Effector memory CD8-positive, alpha-beta T cell (primary cell): ENCODE results near the gene NCOA5.

ENCODE experiments used
- ATAC-seq: fragments of 150-1000 bp; cut with Tn5 transposase; replicated peaks from 2 replicates; pipeline ENCODE4 v1.10.0; 2021; ENCODE audit warnings: mild to moderate bottlenecking, moderate library complexity
- DNase-seq, 3 experiments: peaks; one replicate each; pipeline ENCODE4 v3.0.0; 2021
- H3K27ac Mint-ChIP-seq, 2 donors: one replicate each; pipeline ENCODE4 v1.8.0; 2022; ENCODE audit warnings: mild to moderate bottlenecking in 2 of 2, mixed read lengths in 2 of 2, moderate library complexity in 2 of 2
- H3K27me3 Mint-ChIP-seq, 2 donors: one replicate each; pipeline ENCODE4 v1.8.0; 2022; ENCODE audit warnings: mixed read lengths in 2 of 2
- H3K36me3 Mint-ChIP-seq: one replicate; pipeline ENCODE4 v1.8.0; 2022; ENCODE audit warnings: mild to moderate bottlenecking, moderate library complexity, mixed read lengths; ENCODE audit not compliant: insufficient read depth
- H3K4me1 Mint-ChIP-seq, 2 donors: one replicate each; pipeline ENCODE4 v1.8.0; 2022; ENCODE audit warnings: low read depth in 2 of 2, mixed read lengths in 2 of 2
- H3K4me3 Mint-ChIP-seq, 2 donors: one replicate each; pipeline ENCODE4 v1.8.0; 2022; ENCODE audit warnings: mild to moderate bottlenecking in 2 of 2, mixed read lengths in 2 of 2, moderate library complexity in 2 of 2
- H3K9me3 Mint-ChIP-seq, 2 donors: one replicate each; pipeline ENCODE4 v1.8.0; 2022; ENCODE audit warnings: mixed read lengths in 2 of 2

NCOA5 gene

DNA sequence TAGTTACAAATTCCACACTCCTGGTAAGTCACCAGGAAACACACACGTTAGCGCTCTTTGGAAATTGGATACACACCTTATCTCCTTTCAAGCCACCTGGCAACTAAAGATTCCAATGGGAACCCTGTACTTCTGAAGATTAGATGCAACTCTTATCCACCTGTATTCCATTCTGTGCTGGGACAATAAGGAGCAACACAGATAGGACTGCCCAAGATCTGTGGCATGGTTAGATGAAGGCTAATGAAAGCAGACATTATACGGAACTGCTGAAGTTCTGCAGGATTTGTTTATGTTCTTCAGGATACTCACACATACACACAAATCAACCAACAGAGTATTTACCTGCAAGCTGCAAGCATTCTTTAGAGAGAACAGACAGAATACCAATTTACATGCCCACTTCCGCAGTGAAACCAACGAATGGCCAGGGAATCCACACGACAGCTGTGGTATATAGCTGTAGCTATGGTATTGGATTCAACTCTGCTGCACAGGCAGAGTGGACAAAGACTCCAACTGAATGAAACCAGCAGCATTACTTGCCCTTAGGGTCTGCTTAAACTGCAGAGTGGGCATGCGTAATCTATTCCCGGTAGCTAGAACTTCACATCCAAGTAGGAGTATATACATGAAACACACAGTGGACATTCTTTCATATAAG is 12.0 kb downstream of the NCOA5 start:
- H3K4me1 Mint-ChIP-seq: peaks cover 10 to 31% of the 10 kb centered on the region in 2 donors
- DNase-seq: no peak
- H3K4me3 Mint-ChIP-seq: no peak overlapping the region
- peaks cover 14% of the 10 kb centered on the region for H3K36me3 Mint-ChIP-seq
- H3K9me3 Mint-ChIP-seq: no peaks in the 10 kb centered on the region
- H3K27ac Mint-ChIP-seq: peak overlapping the region in 1 of 2 donors; percentile 25
- ATAC-seq: no peak
- H3K27me3 Mint-ChIP-seq: no peaks in the 10 kb centered on the region

DNA sequence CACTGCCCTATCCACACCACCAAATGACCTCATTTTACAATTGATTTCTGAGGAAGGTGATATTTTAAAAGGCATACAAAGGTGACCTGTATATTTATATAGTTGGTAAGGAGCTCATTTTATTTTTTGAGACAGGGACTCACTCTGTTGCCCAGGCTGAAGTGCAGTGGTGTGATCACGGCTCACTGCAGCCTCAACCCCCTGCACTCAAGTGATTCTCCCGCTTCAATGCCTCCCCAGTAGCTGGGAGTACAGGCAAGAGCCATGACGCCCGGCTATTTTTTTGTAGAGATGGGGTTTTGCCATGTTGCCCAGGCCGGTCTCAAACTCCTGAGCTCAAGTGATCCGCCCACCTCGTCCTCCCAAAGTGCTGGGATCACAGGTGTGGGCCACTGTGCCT is 13.0 kb downstream of the NCOA5 start:
- Mint-ChIP-seq H3K27me3 (no peaks in the 10 kb centered on the region), H3K4me1 (peaks cover 8 to 24% of the 10 kb centered on the region in 2 donors), H3K9me3 (no peaks in the 10 kb centered on the region), H3K4me3 (no peak overlapping the region), H3K27ac (no peak overlapping the region), H3K36me3 (peaks cover 13% of the 10 kb centered on the region)
- no peak for DNase-seq
- no peak for ATAC-seq

DNA sequence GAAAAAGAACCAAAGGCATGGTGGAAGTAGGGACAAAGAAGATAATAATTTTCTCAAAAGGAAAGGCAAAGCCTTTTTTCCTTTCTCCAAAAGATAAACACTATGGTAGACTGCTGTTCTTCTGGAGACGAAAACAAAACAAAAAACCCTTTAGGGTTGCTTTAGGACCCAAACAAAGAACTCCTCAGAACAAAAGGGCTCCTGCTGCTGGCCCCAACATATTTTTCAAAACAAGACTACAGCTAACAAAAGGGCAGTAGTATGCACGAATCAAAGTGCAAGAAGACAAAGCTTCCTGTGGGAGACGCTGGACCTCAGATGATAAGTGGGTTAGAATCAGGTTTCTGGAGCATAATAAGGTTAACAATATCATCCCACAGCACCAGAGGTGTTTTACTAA is 15.8 kb downstream of the NCOA5 start:
- no peaks in the 10 kb centered on the region for H3K9me3 Mint-ChIP-seq

DNA sequence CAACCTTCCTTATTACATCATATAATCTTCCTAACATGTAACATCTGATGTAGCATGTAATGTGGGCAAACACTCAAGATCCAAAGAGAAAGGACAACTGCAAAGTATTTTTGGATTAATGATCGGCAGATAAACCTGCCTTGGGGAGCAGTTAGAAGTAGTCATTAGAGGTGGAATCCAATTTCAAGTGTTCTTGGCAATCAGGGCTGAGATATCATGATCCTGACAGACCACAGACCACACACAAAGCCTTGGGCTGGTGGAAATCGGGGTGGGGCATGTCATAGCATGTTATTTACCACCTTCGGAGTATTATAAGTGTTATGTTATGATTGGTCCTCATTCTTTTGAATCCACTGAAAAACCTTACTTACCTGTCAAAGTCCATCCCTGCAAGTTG is 16.3 kb downstream of the NCOA5 start:
- peak overlapping the region in 1 of 2 donors; percentile 71 for H3K27ac Mint-ChIP-seq
- H3K27me3 Mint-ChIP-seq: no peaks in the 10 kb centered on the region
- H3K4me1 Mint-ChIP-seq: peaks cover 3 to 19% of the 10 kb centered on the region in 2 donors
- DNase-seq (no peak), ATAC-seq (no peak)
- H3K4me3 Mint-ChIP-seq: no peak overlapping the region
- H3K9me3 Mint-ChIP-seq: no peaks in the 10 kb centered on the region
- H3K36me3 Mint-ChIP-seq: peaks cover 14% of the 10 kb centered on the region

More for the DNA sequence above, 15.8 kb downstream of the NCOA5 start:
- Mint-ChIP-seq H3K27me3 (no peaks in the 10 kb centered on the region), H3K4me1 (peaks cover 3 to 18% of the 10 kb centered on the region in 2 donors), H3K36me3 (peaks cover 13% of the 10 kb centered on the region), H3K27ac (peak overlapping the region in 1 of 2 donors; percentile 71), H3K4me3 (no peak overlapping the region)
- no peak for DNase-seq
- no peak for ATAC-seq

DNA sequence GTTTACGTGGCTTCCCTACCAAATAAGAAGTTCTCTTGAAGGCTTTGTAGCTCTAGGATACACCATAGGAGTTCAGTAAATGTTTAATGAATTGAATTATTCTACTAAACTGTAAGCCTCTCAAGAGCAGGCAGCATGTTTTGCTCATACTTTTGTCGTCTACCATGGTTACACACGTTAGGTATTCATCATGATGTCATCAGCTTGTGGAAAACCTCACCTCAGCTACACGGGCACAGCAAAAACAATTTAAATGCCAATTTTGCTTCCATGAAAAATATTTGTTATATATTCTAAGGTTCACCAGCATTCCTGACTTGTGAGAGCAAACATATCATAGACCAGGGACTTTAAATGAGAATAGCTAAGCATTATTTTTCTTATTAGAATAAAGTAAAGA is 16.7 kb downstream of the NCOA5 start:
- H3K27me3 Mint-ChIP-seq: no peaks in the 10 kb centered on the region
- no peaks in the 10 kb centered on the region for H3K9me3 Mint-ChIP-seq
- no peak for DNase-seq

DNA sequence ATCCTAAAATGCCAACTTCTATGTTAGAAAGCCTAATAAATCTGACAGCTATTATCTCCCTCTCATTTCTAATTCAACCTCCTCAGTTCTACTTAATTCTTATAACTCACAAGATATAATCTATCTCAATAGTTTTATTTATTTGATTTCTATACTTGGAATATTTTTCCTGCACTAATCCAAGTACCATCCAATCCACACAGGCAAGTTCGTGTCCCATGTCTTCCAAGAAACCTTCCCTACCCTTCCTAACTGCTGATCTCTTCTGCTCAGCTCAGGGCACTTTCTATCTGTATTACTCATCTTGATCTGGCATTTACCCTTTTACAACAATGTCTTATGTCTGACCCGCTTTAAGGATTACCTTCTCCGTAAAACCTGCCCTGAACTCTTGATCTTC is 18.2 kb downstream of the NCOA5 start:
- H3K4me3 Mint-ChIP-seq: no peak overlapping the region
- DNase-seq (no peak), ATAC-seq (no peak)
- H3K27ac Mint-ChIP-seq: no peak overlapping the region
- no peaks in the 10 kb centered on the region for H3K27me3 Mint-ChIP-seq
- peaks cover 3 to 14% of the 10 kb centered on the region in 2 donors for H3K4me1 Mint-ChIP-seq
- no peaks in the 10 kb centered on the region for H3K9me3 Mint-ChIP-seq
- peaks cover 28% of the 10 kb centered on the region for H3K36me3 Mint-ChIP-seq

More for the DNA sequence above, 16.7 kb downstream of the NCOA5 start:
- no peak overlapping the region for H3K27ac Mint-ChIP-seq
- ATAC-seq: no peak
- H3K4me1 Mint-ChIP-seq: peaks cover 3 to 19% of the 10 kb centered on the region in 2 donors
- H3K4me3 Mint-ChIP-seq: no peak overlapping the region
- H3K36me3 Mint-ChIP-seq: peaks cover 15% of the 10 kb centered on the region

DNA sequence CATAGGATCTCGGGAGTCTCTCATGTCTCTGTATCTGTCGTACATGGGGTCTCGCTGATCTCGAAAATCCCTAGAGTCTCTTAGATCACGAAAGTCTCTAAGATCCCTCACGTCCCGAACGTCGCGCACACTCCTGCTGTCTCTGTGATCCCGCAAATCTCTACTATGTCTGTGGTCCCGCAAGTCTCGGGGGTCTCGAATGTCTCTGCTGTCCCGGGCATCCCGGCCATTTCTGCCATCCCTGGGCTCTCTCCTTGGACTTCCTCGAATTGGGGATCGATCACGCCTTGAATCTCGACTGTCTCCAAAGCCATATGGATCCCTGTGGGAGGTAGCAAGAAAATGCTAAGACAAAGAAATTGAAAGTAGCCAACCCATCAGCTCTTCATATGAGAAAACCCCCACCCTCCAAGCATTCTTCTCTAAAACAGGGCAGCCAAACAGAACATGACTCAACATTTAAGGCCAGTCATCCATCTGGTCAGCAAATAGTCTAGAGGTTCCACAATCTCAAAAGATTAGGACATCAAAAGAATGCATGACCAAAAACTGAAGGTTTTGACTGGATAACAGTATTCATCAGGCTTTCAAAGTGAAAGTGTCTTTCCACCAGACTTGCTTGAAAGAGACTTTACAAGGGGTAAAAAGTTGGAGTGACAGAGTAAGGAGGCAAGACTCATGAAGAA is 19.4 kb downstream of the NCOA5 start:
- no peaks in the 10 kb centered on the region for H3K9me3 Mint-ChIP-seq
- H3K4me3 Mint-ChIP-seq: no peak overlapping the region
- H3K27me3 Mint-ChIP-seq: no peaks in the 10 kb centered on the region
- peaks cover 3 to 14% of the 10 kb centered on the region in 2 donors for H3K4me1 Mint-ChIP-seq
- H3K27ac Mint-ChIP-seq: no peak overlapping the region
- ATAC-seq (no peak), DNase-seq (no peak)
- H3K36me3 Mint-ChIP-seq: peaks cover 36% of the 10 kb centered on the region

DNA sequence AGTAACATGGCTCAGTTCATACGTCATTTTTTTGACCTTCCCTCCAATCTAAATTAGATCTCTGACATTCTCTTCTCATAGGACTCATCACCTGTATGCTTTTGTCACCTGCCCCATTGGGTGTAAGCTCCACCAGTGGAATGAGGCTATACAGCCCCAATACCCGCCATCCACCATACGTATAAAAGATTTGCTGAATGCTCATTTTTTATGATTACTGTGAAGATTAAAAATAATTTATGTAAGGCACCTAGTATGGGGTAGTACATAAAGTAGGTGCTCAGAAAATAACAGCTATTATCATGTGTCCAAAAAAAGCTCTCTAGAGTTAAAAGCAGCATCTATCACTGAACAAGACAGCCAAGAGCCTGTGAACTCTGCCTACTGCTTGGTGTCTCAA is 24.1 kb downstream of the NCOA5 start:
- Mint-ChIP-seq H3K36me3 (peaks cover 75% of the 10 kb centered on the region), H3K27me3 (no peaks in the 10 kb centered on the region), H3K9me3 (no peaks in the 10 kb centered on the region), H3K4me3 (no peak overlapping the region), H3K4me1 (peaks cover 15 to 34% of the 10 kb centered on the region in 2 donors), H3K27ac (no peak overlapping the region)
- no peak for DNase-seq
- ATAC-seq: no peak

DNA sequence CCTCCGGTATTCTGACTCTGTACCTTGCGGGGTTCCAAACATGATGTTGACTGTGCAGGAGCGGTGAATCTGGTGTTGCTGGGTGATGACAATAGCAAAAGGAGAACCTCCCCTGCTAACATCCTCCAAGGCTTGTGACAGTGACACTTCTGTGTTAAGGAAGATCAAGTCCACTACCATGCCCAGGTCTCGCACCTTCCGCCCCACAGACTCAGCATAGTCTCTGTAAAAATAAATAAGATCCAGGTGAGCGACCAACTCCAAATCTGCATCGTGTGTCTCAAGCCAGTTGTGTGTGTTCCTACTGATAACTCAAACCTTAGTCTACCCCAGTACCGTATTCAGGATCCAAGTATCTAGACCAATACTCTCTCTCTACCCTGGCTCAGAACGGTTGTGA is 24.8 kb downstream of the NCOA5 start:
- Mint-ChIP-seq H3K27me3 (no peaks in the 10 kb centered on the region), H3K9me3 (no peaks in the 10 kb centered on the region), H3K4me1 (peaks cover 22 to 41% of the 10 kb centered on the region in 2 donors), H3K36me3 (peaks cover 78% of the 10 kb centered on the region), H3K4me3 (no peak overlapping the region), H3K27ac (peak overlapping the region in 1 of 2 donors; percentile 44)
- DNase-seq: no peak
- no peak for ATAC-seq

DNA sequence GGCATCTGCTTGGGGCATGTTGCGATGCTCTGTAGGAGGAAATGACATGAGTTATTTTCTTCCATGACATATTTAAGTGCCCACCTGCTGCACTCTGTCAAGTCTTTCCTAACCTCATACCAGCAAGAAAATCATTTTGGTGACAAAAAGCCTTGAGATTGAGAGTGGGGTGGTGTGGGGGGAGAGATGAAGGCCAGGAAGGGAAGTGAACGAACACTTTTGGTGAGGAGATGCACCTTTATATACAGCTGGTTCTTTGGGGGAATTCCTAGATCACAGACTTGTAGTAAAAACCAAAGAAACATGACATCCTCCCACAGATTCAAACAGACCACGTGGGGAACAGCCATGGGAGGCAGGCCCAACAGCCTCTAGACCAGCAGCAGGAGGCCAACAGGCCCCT is 26.1 kb downstream of the NCOA5 start:
- no peaks in the 10 kb centered on the region for H3K9me3 Mint-ChIP-seq
- peaks cover 31 to 46% of the 10 kb centered on the region in 2 donors for H3K4me1 Mint-ChIP-seq
- DNase-seq (no peak), ATAC-seq (no peak)
- H3K4me3 Mint-ChIP-seq: no peak overlapping the region
- H3K36me3 Mint-ChIP-seq: peaks cover 82% of the 10 kb centered on the region
- H3K27ac Mint-ChIP-seq: no peak overlapping the region
- no peaks in the 10 kb centered on the region for H3K27me3 Mint-ChIP-seq

DNA sequence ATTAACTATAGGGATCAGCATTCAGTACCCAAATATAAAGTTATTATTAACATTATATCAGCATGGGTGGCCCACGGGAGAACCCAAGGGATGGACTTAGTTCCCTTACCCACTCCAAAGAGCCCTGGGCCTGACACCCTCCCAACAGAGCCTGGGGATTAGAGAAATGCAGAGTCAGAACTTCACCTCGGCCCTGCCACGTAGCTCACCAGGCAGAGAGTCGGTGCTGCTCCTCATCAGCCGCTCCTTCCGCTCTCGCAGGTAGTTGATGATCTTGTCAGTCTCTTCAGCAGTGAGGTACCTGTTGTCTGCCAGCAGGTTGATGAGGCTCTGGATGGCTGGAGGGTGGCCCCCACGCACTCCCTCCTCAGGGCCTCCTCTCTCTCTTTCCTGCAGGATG is 26.6 kb downstream of the NCOA5 start:
- ATAC-seq: no peak
- peaks cover 31 to 47% of the 10 kb centered on the region in 2 donors for H3K4me1 Mint-ChIP-seq
- H3K9me3 Mint-ChIP-seq: no peaks in the 10 kb centered on the region
- H3K27me3 Mint-ChIP-seq: no peaks in the 10 kb centered on the region
- peaks cover 77% of the 10 kb centered on the region for H3K36me3 Mint-ChIP-seq
- DNase-seq: no peak
- peak overlapping the region in 1 of 2 donors; percentile 41 for H3K27ac Mint-ChIP-seq
- no peak overlapping the region for H3K4me3 Mint-ChIP-seq

DNA sequence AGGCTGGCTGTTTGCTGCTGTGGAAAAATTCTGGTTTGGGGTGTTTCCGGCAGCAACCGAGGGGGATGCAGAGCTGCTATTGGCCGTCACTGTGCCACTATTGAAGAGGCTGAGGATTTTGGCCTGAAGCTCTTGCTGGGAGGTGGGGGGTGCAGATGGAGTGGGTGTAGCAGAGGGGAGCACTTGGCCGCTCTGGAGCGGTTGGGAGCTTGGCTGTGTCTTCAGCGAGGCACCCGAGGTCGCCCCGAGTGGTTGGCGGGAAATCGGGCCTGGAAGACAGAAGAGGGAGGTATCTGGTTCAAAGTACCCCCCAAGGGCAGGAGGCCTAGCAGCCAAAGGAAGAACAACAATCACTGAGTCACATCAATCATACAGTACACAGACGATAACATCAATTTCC is 27.1 kb downstream of the NCOA5 start:
- ATAC-seq (no peak), DNase-seq (no peak)
- Mint-ChIP-seq H3K27me3 (no peaks in the 10 kb centered on the region), H3K36me3 (peaks cover 72% of the 10 kb centered on the region), H3K27ac (peak overlapping the region in 1 of 2 donors; percentile 41), H3K9me3 (no peaks in the 10 kb centered on the region), H3K4me1 (peaks cover 31 to 47% of the 10 kb centered on the region in 2 donors), H3K4me3 (no peak overlapping the region)

DNA sequence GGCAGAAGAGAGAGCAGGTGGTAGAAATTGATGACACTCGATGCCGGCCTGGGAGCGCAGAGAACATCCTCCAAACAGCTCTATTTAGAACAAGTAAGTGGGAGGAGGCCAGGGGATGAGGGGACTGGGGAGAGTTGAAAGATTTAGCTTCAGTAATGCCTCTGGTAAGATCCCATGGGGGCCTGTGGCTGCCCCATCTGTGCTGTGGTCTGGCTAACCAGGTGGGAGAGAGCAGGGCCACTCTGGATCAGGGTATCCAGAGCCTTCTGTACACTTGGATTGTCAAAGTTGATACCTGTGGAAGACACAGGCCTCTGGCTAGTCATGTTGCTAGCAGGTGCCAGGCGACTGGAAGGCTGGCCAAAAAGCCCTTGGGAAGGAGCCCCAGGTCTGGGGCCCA is 27.6 kb downstream of the NCOA5 start:
- Mint-ChIP-seq H3K4me3 (no peak overlapping the region), H3K36me3 (peaks cover 68% of the 10 kb centered on the region), H3K4me1 (peaks cover 31 to 47% of the 10 kb centered on the region in 2 donors), H3K9me3 (no peaks in the 10 kb centered on the region), H3K27me3 (no peaks in the 10 kb centered on the region), H3K27ac (peak overlapping the region; percentile 32 to 42)
- ATAC-seq (no peak), DNase-seq (no peak)

DNA sequence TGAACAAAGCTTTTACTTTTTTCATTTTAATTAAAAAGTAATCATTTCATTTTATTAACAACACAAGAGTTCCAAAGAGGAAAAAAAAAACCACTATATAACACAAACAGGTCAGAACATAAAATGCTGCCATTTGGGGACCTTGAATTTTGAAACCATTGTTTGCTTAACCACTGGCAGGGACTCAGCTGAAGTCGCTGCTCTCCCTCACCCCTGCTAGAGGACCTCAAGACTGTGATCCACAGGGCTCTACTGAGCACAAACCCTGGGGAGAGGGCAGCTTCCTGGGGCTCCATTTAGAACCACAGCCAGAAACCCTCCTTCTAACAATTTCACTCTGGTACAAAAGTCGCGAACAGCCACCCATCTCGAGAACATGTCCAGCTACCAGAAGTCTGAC is 28.8 kb downstream of the NCOA5 start:
- no peak for DNase-seq
- Mint-ChIP-seq H3K27ac (peak overlapping the region; percentile 42 to 81), H3K4me1 (peaks cover 31 to 47% of the 10 kb centered on the region in 2 donors), H3K27me3 (no peaks in the 10 kb centered on the region), H3K4me3 (peak overlapping the region in 1 of 2 donors; percentile 55), H3K9me3 (no peaks in the 10 kb centered on the region), H3K36me3 (peaks cover 59% of the 10 kb centered on the region)
- no peak for ATAC-seq
